Measurements from ENCODE around the gene PNLIPRP1. TPM values are rescaled to one million over a fixed set of nuclear protein-coding genes. Genes with fewer than 3 reads are reported as not detected.

Gene PNLIPRP1
- total RNA-seq, 1 donor = not detected

DNA sequence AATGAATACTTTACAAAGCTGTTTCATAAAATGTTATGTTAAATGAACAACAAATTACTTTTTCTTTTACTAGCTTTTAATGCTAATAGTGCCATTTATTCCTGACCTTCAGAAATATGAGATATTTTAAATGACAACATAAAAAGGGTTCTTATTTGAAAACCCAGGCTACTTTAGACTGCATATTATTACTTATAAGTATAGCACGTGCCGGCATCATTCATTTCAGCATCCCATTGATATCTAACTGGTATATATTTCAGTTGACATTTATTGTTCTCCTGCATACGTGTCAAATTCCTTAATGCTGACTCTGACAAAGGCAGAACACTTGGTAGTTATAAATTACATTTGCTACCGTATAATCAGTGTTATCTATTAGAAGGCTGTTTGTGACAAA is 65.3 kb downstream of the PNLIPRP1 start:
- Histone ChIP-seq H4K20me1 (ENCODE audit: insufficient read depth, low read length) (no peaks in the 10 kb centered on the region), H3K79me2 (ENCODE audit: insufficient read depth, low read length) (no peaks in the 10 kb centered on the region), H3K36me3 (ENCODE audit: insufficient read depth, low read length) (no peaks in the 10 kb centered on the region), H2AFZ (ENCODE audit: low read length) (no peak overlapping the region), H3K27ac (ENCODE audit: low read depth, low read length) (no peak overlapping the region), H3K27me3 (ENCODE audit: insufficient read depth, low read length) (peaks cover 9% of the 10 kb centered on the region), H3K4me3 (ENCODE audit: insufficient read depth, low read length) (no peak overlapping the region), H3K4me1 (ENCODE audit: insufficient read depth, low read length) (no peaks in the 10 kb centered on the region), H3K4me2 (ENCODE audit: insufficient read depth, low read length) (no peak overlapping the region), H3K9me3 (ENCODE audit: low read depth, low read length) (no peaks in the 10 kb centered on the region)
- no peak for DNase-seq (ENCODE audit: insufficient read length, low spot score, missing footprints)
- TF ChIP-seq CTCF (IDR thresholded peaks at IDR 0.05; ENCODE audit: extremely low read depth, low read depth, low read length) = no peak

GRCh38 chr10:116657863-116658551 is 67.2 kb downstream of the PNLIPRP1 start:
- Histone ChIP-seq H3K36me3 (ENCODE audit: insufficient read depth, low read length) (no peaks in the 10 kb centered on the region), H2AFZ (ENCODE audit: low read length) (no peak overlapping the region), H3K4me3 (ENCODE audit: insufficient read depth, low read length) (no peak overlapping the region), H3K27me3 (ENCODE audit: insufficient read depth, low read length) (peaks cover 9% of the 10 kb centered on the region), H3K27ac (ENCODE audit: low read depth, low read length) (no peak overlapping the region), H4K20me1 (ENCODE audit: insufficient read depth, low read length) (no peaks in the 10 kb centered on the region), H3K4me1 (ENCODE audit: insufficient read depth, low read length) (no peaks in the 10 kb centered on the region), H3K9me3 (ENCODE audit: low read depth, low read length) (no peaks in the 10 kb centered on the region), H3K4me2 (ENCODE audit: insufficient read depth, low read length) (no peak overlapping the region), H3K79me2 (ENCODE audit: insufficient read depth, low read length) (no peaks in the 10 kb centered on the region)
- DNase-seq (ENCODE audit: insufficient read length, low spot score, missing footprints) = no peak
- no peak for TF ChIP-seq CTCF (IDR thresholded peaks at IDR 0.05; ENCODE audit: extremely low read depth, low read depth, low read length)

Other genes with a start within 250 kb of the PNLIPRP1 start
- 0.59 and 0.72 TPM in 2 replicates for gene PNLIPRP3, start 163.1 kb upstream of the PNLIPRP1 start, total RNA-seq
- not detected in 2 replicates for gene PNLIP, start 45.0 kb upstream of the PNLIPRP1 start, total RNA-seq
- not detected in 2 replicates for gene PNLIPRP2, start 30.0 kb downstream of the PNLIPRP1 start, total RNA-seq
- gene HSPA12A, start 151.6 kb downstream of the PNLIPRP1 start, total RNA-seq = 10.0 and 10.9 TPM in 2 replicates

Data from osteoblast (primary cell).